Brain microvascular endothelial cell (primary cell): ENCODE results near the gene HDAC6.

ENCODE experiments used
- DNase-seq: peaks from one replicate; pipeline ENCODE4 v3.0.0-alpha.2; 2020
- H3K27ac ChIP-seq: fragments of 250-450 bp; sonication (Bioruptor Pico); 2 replicates; pipeline ENCODE4 v1.5.1; 2020; ENCODE audit warnings: mild to moderate bottlenecking, moderate library complexity
- H3K27me3 ChIP-seq: fragments of 250-450 bp; sonication (Bioruptor Pico); replicated peaks from 2 replicates; pipeline ENCODE4 v1.5.1; 2020; ENCODE audit warnings: mild to moderate bottlenecking
- H3K36me3 ChIP-seq: fragments of 250-450 bp; sonication (Bioruptor Pico); replicated peaks from 2 replicates; pipeline ENCODE4 v1.5.1; 2020; ENCODE audit warnings: mild to moderate bottlenecking
- H3K4me3 ChIP-seq: 2 replicates; pipeline ENCODE4 v1.5.1; 2011; ENCODE audit warnings: low read depth, mild to moderate bottlenecking, control low read depth, low read length, moderate library complexity
- in situ Hi-C: cut with HindIII; loops from 2 replicates; pipeline ENCODE4 v1.10.0; 2017; ENCODE audit warnings: low sequenced_read_pairs, low pct_ligation_motif_present
- TF ChIP-seq, protein P1 (sequence below): IDR thresholded peaks from 2 replicates; pipeline ENCODE4 v1.5.1; 2011; ENCODE audit warnings: low read depth, mild to moderate bottlenecking, moderate library complexity, low read length, control low read depth, inconsistent platforms; ENCODE audit errors: missing control alignments

HDAC6 gene

DNA sequence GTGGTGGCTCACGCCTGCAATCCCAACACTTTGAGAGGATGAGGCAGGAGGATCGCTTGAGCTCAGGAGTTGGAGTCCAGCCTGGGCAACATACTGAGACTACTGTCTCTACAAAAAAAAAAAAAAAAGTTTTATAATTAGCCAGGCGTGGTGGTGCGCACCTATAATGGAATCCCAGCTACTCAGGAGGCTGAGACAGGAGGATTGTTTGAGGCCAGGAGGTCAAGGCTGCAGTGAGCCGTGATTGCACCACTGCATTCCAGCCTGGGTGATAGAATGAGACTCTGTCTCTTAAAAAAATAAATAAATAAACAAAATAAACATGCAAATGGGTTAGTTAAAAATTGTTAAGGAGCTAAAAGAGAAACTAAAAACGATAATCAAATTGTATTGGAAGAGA is 32.6 kb upstream of the HDAC6 start:
- Histone ChIP-seq H3K27ac (no peak overlapping the region), H3K27me3 (no peaks in the 10 kb centered on the region), H3K36me3 (no peaks in the 10 kb centered on the region), H3K4me3 (no peak overlapping the region)
- in situ Hi-C loops: no loop called here
- TF ChIP-seq, protein P1, sequence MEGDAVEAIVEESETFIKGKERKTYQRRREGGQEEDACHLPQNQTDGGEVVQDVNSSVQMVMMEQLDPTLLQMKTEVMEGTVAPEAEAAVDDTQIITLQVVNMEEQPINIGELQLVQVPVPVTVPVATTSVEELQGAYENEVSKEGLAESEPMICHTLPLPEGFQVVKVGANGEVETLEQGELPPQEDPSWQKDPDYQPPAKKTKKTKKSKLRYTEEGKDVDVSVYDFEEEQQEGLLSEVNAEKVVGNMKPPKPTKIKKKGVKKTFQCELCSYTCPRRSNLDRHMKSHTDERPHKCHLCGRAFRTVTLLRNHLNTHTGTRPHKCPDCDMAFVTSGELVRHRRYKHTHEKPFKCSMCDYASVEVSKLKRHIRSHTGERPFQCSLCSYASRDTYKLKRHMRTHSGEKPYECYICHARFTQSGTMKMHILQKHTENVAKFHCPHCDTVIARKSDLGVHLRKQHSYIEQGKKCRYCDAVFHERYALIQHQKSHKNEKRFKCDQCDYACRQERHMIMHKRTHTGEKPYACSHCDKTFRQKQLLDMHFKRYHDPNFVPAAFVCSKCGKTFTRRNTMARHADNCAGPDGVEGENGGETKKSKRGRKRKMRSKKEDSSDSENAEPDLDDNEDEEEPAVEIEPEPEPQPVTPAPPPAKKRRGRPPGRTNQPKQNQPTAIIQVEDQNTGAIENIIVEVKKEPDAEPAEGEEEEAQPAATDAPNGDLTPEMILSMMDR: no peak
- DNase-seq: no peak

DNA sequence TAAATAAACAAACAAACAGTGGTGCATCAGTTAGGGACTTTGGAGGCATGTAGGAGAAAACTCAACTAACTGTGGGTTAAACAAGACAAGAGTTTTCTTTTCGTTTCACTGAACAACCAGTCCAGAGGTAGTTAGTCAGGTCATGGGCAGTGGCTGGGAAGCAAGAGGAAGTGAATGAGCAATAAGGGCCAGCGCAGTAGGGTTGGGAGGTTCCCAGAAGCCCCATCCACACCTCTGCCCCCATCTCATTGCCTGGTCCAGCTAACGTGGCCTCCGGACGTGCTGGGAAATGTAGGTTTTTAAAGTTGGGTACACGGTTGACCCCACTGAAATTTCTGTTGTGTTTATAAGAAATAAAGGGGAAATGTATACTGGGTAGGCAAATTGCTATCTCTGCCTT is 31.6 kb upstream of the HDAC6 start:
- in situ Hi-C loops: no loop called here
- H3K36me3 ChIP-seq: no peaks in the 10 kb centered on the region
- no peak for DNase-seq

DNA sequence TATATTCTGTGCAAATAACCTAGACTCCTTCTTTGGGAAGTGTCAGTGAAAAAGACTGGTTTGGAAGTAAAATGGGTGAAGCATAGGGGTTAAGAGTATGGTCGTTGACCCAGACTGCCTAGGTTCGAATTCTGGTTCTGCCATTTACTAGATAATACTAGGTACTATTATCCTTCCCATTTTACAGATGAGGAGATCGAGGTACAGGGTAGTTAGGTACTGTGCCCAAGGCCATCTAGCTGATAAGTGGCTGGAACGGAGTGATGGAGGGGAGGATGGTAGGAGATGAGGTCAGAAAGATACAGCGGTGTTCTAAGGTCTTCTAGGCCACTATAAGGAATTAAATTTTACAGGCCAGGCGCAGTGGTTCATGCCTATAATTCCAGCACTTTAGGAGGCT is 29.3 kb upstream of the HDAC6 start:
- Histone ChIP-seq H3K36me3 (no peaks in the 10 kb centered on the region), H3K4me3 (no peak overlapping the region), H3K27me3 (no peaks in the 10 kb centered on the region), H3K27ac (no peak overlapping the region)
- in situ Hi-C loops: no loop called here
- TF ChIP-seq, protein P1: no peak
- no peak for DNase-seq

More for the DNA sequence above, 31.6 kb upstream of the HDAC6 start:
- TF ChIP-seq, protein P1: no peak
- no peak overlapping the region for H3K4me3 ChIP-seq
- no peak overlapping the region for H3K27ac ChIP-seq
- H3K27me3 ChIP-seq: no peaks in the 10 kb centered on the region

DNA sequence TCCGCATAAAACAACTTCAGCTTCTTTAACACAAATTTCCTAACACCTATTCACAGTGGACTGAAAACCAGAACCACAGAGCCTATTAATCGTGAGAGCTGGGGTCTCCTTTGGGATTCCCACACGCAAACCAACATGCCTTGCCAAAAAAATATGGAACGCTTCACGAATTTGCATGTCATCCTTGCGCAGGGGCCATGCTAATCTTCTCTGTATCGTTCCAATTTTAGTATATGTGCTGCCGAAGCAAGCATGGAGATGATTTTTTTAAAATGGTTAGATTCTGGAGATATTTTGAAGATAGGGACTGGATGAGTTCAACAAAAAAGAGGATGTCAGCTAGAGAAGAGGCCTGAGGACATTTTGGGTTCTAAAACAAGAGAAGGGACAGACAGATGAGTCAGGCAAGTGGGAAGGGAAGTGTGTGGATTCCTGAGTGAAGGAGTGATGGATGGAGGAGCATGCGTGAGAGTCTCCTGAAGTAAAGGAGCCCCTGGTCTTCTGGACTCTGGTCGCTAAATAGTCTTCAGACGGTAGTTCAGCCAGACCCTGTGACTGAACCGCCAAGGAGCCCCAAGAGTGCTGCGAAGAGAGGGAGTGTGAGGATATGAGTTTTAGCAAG is 24.9 kb upstream of the HDAC6 start:
- TF ChIP-seq, protein P1: no peak
- in situ Hi-C loops: no loop called here
- no peak for DNase-seq

DNA sequence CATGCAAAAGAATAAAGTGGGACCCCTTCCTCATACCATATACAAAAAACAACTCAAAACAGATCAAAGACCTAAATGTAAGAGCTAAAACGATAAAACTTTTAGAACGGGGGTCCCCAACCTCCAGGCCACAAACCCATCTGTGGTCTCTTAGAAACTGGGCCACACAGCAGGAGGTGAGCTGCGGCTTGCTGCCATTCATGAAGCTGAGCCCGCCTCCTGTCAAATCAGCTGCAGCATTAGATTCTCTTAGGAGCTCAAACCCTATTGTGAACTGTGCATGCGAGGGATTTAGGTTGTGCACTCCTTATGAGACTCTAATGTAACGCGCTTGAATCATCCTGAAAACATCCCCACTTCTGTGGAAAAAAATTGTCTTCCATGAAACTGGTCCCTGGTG is 22.5 kb upstream of the HDAC6 start:
- no peaks in the 10 kb centered on the region for H3K36me3 ChIP-seq
- no peaks in the 10 kb centered on the region for H3K27me3 ChIP-seq
- in situ Hi-C loops: no loop called here
- TF ChIP-seq, protein P1: no peak
- no peak for DNase-seq
- H3K4me3 ChIP-seq: no peak overlapping the region
- H3K27ac ChIP-seq: no peak overlapping the region

More for the DNA sequence above, 24.9 kb upstream of the HDAC6 start:
- H3K27ac ChIP-seq: no peak overlapping the region
- no peak overlapping the region for H3K4me3 ChIP-seq
- no peaks in the 10 kb centered on the region for H3K27me3 ChIP-seq
- H3K36me3 ChIP-seq: no peaks in the 10 kb centered on the region

DNA sequence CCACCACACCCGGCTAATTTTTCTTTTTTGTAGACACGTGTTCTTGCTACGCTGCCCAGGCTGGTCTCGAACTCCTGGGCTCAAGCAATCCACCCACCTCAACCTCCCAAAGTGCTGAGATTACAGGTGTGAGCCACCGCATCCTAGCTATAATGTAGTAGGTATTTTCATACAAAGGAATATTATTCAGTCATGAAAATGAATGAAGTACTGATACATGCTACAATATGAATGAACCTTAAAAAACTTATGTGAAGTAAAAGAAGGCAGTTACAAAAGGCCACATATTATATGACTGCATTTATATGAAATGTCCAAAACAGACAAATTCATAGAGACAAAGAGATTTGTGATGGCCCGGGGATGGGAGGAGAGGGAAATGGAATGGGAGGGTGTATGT is 20.2 kb upstream of the HDAC6 start:
- H3K36me3 ChIP-seq: no peaks in the 10 kb centered on the region
- DNase-seq: no peak
- TF ChIP-seq, protein P1: no peak
- no peak overlapping the region for H3K27ac ChIP-seq
- H3K4me3 ChIP-seq: no peak overlapping the region
- in situ Hi-C loops: no loop called here
- H3K27me3 ChIP-seq: no peaks in the 10 kb centered on the region
